H9 (cell line): ENCODE data around the gene C15orf62. TPM values are rescaled to one million over a fixed set of nuclear protein-coding genes. Genes with fewer than 3 reads are reported as not detected.

Source experiments
- DNase-seq: peaks from one replicate; pipeline ENCODE4 v3.0.0-alpha.2; 2017
- H2AFZ ChIP-seq: one replicate; pipeline ENCODE4 v1.6.1; 2013; ENCODE audit warnings: mild to moderate bottlenecking, low read length, control low read depth, moderate library complexity
- H2AK5ac ChIP-seq: 2 replicates; pipeline ENCODE4 v1.6.1; 2013; ENCODE audit warnings: low read length, control low read depth, mixed read lengths; ENCODE audit not compliant: insufficient read length
- H2BK120ac ChIP-seq: one replicate; pipeline ENCODE4 v1.6.1; 2013; ENCODE audit warnings: low read depth, mild to moderate bottlenecking, low read length, control low read depth, inconsistent platforms; ENCODE audit not compliant: poor library complexity, severe bottlenecking
- H2BK12ac ChIP-seq: 2 replicates; pipeline ENCODE4 v1.6.1; 2013; ENCODE audit warnings: low read length, control low read depth, mixed read lengths, low read depth; ENCODE audit not compliant: insufficient read length
- H2BK15ac ChIP-seq: 2 replicates; pipeline ENCODE4 v1.6.1; 2013; ENCODE audit warnings: low read depth, low read length, control low read depth
- H2BK20ac ChIP-seq: one replicate; pipeline ENCODE4 v1.6.1; 2013; ENCODE audit warnings: low read depth, mild to moderate bottlenecking, low read length, control low read depth, inconsistent platforms; ENCODE audit not compliant: poor library complexity, severe bottlenecking
- H2BK5ac ChIP-seq: 2 replicates; pipeline ENCODE4 v1.6.1; 2013; ENCODE audit warnings: low read length, control low read depth, mixed read lengths; ENCODE audit not compliant: insufficient read length
- H3K14ac ChIP-seq: 2 replicates; pipeline ENCODE4 v1.6.1; 2013; ENCODE audit warnings: low read length, control low read depth; ENCODE audit not compliant: insufficient read depth
- H3K18ac ChIP-seq: 2 replicates; pipeline ENCODE4 v1.6.1; 2013; ENCODE audit warnings: low read depth, mild to moderate bottlenecking, mixed read lengths, low read length, control low read depth; ENCODE audit not compliant: insufficient read length
- H3K23ac ChIP-seq: 2 replicates; pipeline ENCODE4 v1.6.1; 2013; ENCODE audit warnings: low read length, control low read depth, mixed read lengths, low read depth; ENCODE audit not compliant: insufficient read length
- H3K23me2 ChIP-seq: 2 replicates; pipeline ENCODE4 v1.6.1; 2013; ENCODE audit warnings: low read depth, mild to moderate bottlenecking, mixed read lengths, low read length, control low read depth; ENCODE audit not compliant: insufficient read length, poor library complexity, severe bottlenecking
- H3K27ac ChIP-seq: 2 replicates; pipeline ENCODE4 v1.5.1; 2013; ENCODE audit warnings: low read length, control low read depth, mixed read lengths, low read depth; ENCODE audit not compliant: insufficient read length
- H3K27me3 ChIP-seq: 2 replicates; pipeline ENCODE4 v1.6.1; 2013; ENCODE audit warnings: low read length, control low read depth, inconsistent platforms; ENCODE audit not compliant: insufficient read depth
- H3K4ac ChIP-seq: 2 replicates; pipeline ENCODE4 v1.6.1; 2013; ENCODE audit warnings: low read depth, mild to moderate bottlenecking, control low read depth, inconsistent platforms, low read length, moderate library complexity
- H3K4me1 ChIP-seq: 2 replicates; pipeline ENCODE4 v1.6.1; 2013; ENCODE audit warnings: low read length, control low read depth, inconsistent platforms; ENCODE audit not compliant: insufficient read depth
- H3K4me2 ChIP-seq: 2 replicates; pipeline ENCODE4 v1.6.1; 2013; ENCODE audit warnings: low read length, control low read depth, mixed read lengths; ENCODE audit not compliant: insufficient read length, insufficient read depth
- H3K56ac ChIP-seq: 2 replicates; pipeline ENCODE4 v1.6.1; 2013; ENCODE audit warnings: low read depth, mild to moderate bottlenecking, mixed read lengths, low read length, control low read depth; ENCODE audit not compliant: insufficient read length
- H3K79me1 ChIP-seq: 2 replicates; pipeline ENCODE4 v1.6.1; 2013; ENCODE audit warnings: low read depth, mild to moderate bottlenecking, moderate library complexity, low read length, control low read depth, inconsistent platforms; ENCODE audit not compliant: insufficient read depth, poor library complexity, severe bottlenecking
- H3K79me2 ChIP-seq: 2 replicates; pipeline ENCODE4 v1.6.1; 2013; ENCODE audit warnings: low read length, control low read depth, inconsistent platforms; ENCODE audit not compliant: insufficient read depth
- H3K9ac ChIP-seq: 2 replicates; pipeline ENCODE4 v1.6.1; 2013; ENCODE audit warnings: low read length, control low read depth, mixed read lengths; ENCODE audit not compliant: insufficient read length; ENCODE audit errors: extremely low read depth
- H3K9me3 ChIP-seq: one replicate; pipeline ENCODE4 v1.6.1; 2013; ENCODE audit warnings: low read depth, low read length, inconsistent platforms; ENCODE audit not compliant: control insufficient read depth
- H3T11ph ChIP-seq: one replicate; pipeline ENCODE4 v1.6.1; 2013; ENCODE audit warnings: mild to moderate bottlenecking, low read length, control low read depth, inconsistent platforms
- H4K20me1 ChIP-seq: one replicate; pipeline ENCODE4 v1.6.1; 2013; ENCODE audit not compliant: control insufficient read depth, insufficient read length, insufficient read depth
- H4K5ac ChIP-seq: 2 replicates; pipeline ENCODE4 v1.6.1; 2013; ENCODE audit warnings: low read depth, mild to moderate bottlenecking, mixed read lengths, low read length, control low read depth; ENCODE audit not compliant: insufficient read length
- H4K8ac ChIP-seq: replicated peaks from 2 replicates; pipeline ENCODE4 v1.6.1; 2013; ENCODE audit warnings: low read length, control low read depth, mixed read lengths, low read depth; ENCODE audit not compliant: insufficient read length
- H4K91ac ChIP-seq: 2 replicates; pipeline ENCODE4 v1.6.1; 2013; ENCODE audit warnings: low read depth, mild to moderate bottlenecking, moderate library complexity, mixed read lengths, low read length, control low read depth; ENCODE audit not compliant: insufficient read length
- H3K27ac Mint-ChIP-seq, 3 experiments: 2 replicates in 2 of 3; 3 replicates in 1 of 3; pipeline ENCODE4 v1.8.0; 2020 to 2021; ENCODE audit warnings: mixed read lengths in 3 of 3, mild to moderate bottlenecking in 1 of 3, moderate library complexity in 1 of 3
- H3K27me3 Mint-ChIP-seq: 2 replicates; pipeline ENCODE4 v1.8.0; 2021; ENCODE audit warnings: low read depth, mild to moderate bottlenecking, moderate library complexity, mixed read lengths
- H3K36me3 Mint-ChIP-seq, 3 experiments: 2 replicates in 2 of 3; 3 replicates in 1 of 3; pipeline ENCODE4 v1.8.0; 2020 to 2021; ENCODE audit warnings: low read depth in 3 of 3, mixed read lengths in 3 of 3; ENCODE audit not compliant: insufficient read depth in 1 of 3
- H3K4me1 Mint-ChIP-seq, 2 experiments: 2 replicates each; pipeline ENCODE4 v1.8.0; 2020; ENCODE audit warnings: mixed read lengths in 2 of 2
- H3K4me3 Mint-ChIP-seq, 2 experiments: 2 replicates in 1 of 2; 3 replicates in 1 of 2; pipeline ENCODE4 v1.8.0; 2020 to 2021; ENCODE audit warnings: mild to moderate bottlenecking in 2 of 2, mixed read lengths in 2 of 2, moderate library complexity in 1 of 2
- H3K9me3 Mint-ChIP-seq, 2 experiments: 2 replicates in 1 of 2; 3 replicates in 1 of 2; pipeline ENCODE4 v1.8.0; 2020; ENCODE audit warnings: mild to moderate bottlenecking in 2 of 2, mixed read lengths in 2 of 2, moderate library complexity in 1 of 2
- CTCF ChIP-seq: fragments of 200-600 bp; sonication (generic); conservative IDR thresholded peaks from 3 replicates; pipeline ENCODE4 v1.8.0; 2021; ENCODE audit warnings: antibody characterized with exemption, mild to moderate bottlenecking
- WGBS: extraction: QIAGEN DNeasy Blood & Tissue Kit; methylation state at CpG from one replicate; pipeline ENCODE4 v1.1.7; 2013; ENCODE audit warnings: missing lambda C conversion rate, low lambda C conversion rate, mixed read lengths; ENCODE audit not compliant: insufficient read length; ENCODE audit errors: extremely low coverage; 5-methylcytosine and 5-hydroxymethylcytosine counted together
- total RNA-seq: library from RNA; stranded (reverse); gene quantifications from 2 replicates; pipeline ENCODE4 v1.2.1, GENCODE V29; 2021

C15orf62 gene
- total RNA-seq, 1 experiment from 2014 or later: 0.70 TPM

GRCh38 chr15:40754883-40755811 is 14.6 kb upstream of the C15orf62 start, which contains the start of gene RMDN3:
TSS of gene RMDN3 (minus strand) at chr15:40755254. CDS start at chr15:40754783, 471 bp downstream.
- Histone ChIP-seq H3K9ac (peak within 1 kb of the TSS; percentile 97), H3K14ac (peak within 1 kb of the TSS; percentile 98), H2BK20ac (no peak within 1 kb of the TSS), H3T11ph (no peak within 1 kb of the TSS), H3K27ac (peak within 1 kb of the TSS; percentile 85), H3K23ac (no peak within 1 kb of the TSS), H3K4me2 (peak within 1 kb of the TSS; percentile 77), H4K8ac (no peak within 1 kb of the TSS), H3K4ac (no peak within 1 kb of the TSS), H3K27me3 (no peaks in the 10 kb centered on the region), H2AFZ (no peak within 1 kb of the TSS), H2BK120ac (no peak within 1 kb of the TSS), H3K79me1 (no peaks in the 10 kb centered on the region), H2BK12ac (no peak within 1 kb of the TSS), H2BK15ac (no peak within 1 kb of the TSS), H4K91ac (no peak within 1 kb of the TSS), H2AK5ac (no peak within 1 kb of the TSS), H3K79me2 (no peaks in the 10 kb centered on the region), H3K4me1 (no peaks in the 10 kb centered on the region), H3K56ac (no peak within 1 kb of the TSS), H2BK5ac (no peak within 1 kb of the TSS), H3K23me2 (peaks cover 3% of the 10 kb centered on the region), H4K20me1 (no peaks in the 10 kb centered on the region), H3K18ac (peak within 1 kb of the TSS; percentile 98), H3K9me3 (no peaks in the 10 kb centered on the region), H4K5ac (peak within 1 kb of the TSS; percentile 72)
- no peaks in the 10 kb centered on the region for H3K9me3 Mint-ChIP-seq
- WGBS: no CpG with 5 or more reads among the region's 66 CpGs
- DNase-seq: peak; percentile 94
- H3K4me1 Mint-ChIP-seq: peaks cover 8 to 18% of the 10 kb centered on the region in 2 experiments
- H3K27ac Mint-ChIP-seq: peak within 1 kb of the TSS; percentile 98 to 100 (median 100)
- H3K36me3 Mint-ChIP-seq: peaks cover 4 to 15% (median 11%) of the 10 kb centered on the region in 3 experiments; a peak in 5 of 7 replicates
- no peaks in the 10 kb centered on the region for H3K27me3 Mint-ChIP-seq
- no peak for TF ChIP-seq CTCF
- H3K4me3 Mint-ChIP-seq: peak within 1 kb of the TSS; percentile 94
